ENCODE data around the gene PLEKHG3. TPM values are rescaled to one million over a fixed set of nuclear protein-coding genes. Genes with fewer than 3 reads are reported as not detected.

PLEKHG3 gene
- total and polyA plus RNA-seq, 2 of the 4 experiments (the other 2 are of a cell fraction): 8.2 to 8.4 TPM

DNA sequence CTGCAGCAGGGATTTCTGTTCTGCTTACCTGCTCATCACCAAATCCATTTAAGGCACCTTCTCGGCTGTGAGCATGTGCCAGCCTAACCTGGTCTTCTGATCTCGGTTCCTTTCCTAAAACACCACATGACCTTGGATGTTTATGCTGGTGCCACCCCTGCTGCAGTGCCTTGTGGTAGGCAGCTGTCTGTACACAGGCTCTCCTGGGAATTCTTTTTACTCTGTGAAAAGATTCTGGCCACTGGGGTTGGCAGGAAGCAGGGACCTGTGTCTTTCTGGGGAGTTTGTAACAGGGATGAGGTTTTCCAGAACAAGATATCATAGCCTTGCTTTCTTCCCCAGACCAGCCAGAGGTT, 10.4 kb upstream of the PLEKHG3 start:
- intact Hi-C loops (cut with micrococcal nuclease): no loop called here
- H4K20me1 ChIP-seq (ENCODE audit: insufficient read depth, low read length): no peaks in the 10 kb centered on the region
- dilution Hi-C loops (cut with HindIII; ENCODE audit: low sequenced_read_pairs, unreplicated experiment): no loop called here
- no peak overlapping the region for H3K14ac ChIP-seq (replicated peaks; ENCODE audit: low read depth, low read length)
- DNase-seq (no peak), ATAC-seq (ENCODE audit: low read depth) (no peak)
- no peak overlapping the region for H3K23ac ChIP-seq (ENCODE audit: low read depth, low read length)
- H2AFZ ChIP-seq (replicated peaks; ENCODE audit: low read length, poor library complexity): no peak overlapping the region
- BruUV-seq (replicated peaks): no TSS peak
- H3K18ac ChIP-seq (ENCODE audit: low read depth, low read length): no peak overlapping the region
- H2BK5ac ChIP-seq (ENCODE audit: low read depth, low read length, poor library complexity, severe bottlenecking): no peak overlapping the region
- H2BK120ac ChIP-seq (ENCODE audit: low read depth, low read length): no peak overlapping the region
- no peaks in the 10 kb centered on the region for H3K9me3 ChIP-seq (ENCODE audit: control insufficient read depth, insufficient read depth, low read length)
- H3K9me1 ChIP-seq (ENCODE audit: insufficient read depth, low read length): no peaks in the 10 kb centered on the region
- no peaks in the 10 kb centered on the region for H3K36me3 ChIP-seq (ENCODE audit: control insufficient read depth, insufficient read depth, low read length)
- H2AK5ac ChIP-seq (ENCODE audit: low read depth, low read length): no peak overlapping the region
- no peak overlapping the region for H2AK9ac ChIP-seq (replicated peaks; ENCODE audit: low read depth, low read length, poor library complexity)
- H3K27ac ChIP-seq (ENCODE audit: insufficient read depth, low read length): no peak overlapping the region
- H3K4me1 ChIP-seq (ENCODE audit: control insufficient read depth, insufficient read depth, low read length): no peaks in the 10 kb centered on the region
- no peak overlapping the region for H3K9ac ChIP-seq (ENCODE audit: low read depth, low read length)
- H3K27me3 ChIP-seq (ENCODE audit: control insufficient read depth, insufficient read depth, low read length): peaks cover 68% of the 10 kb centered on the region
- no peak overlapping the region for H4K8ac ChIP-seq (ENCODE audit: low read depth in 2 of 2, low read length in 2 of 2)
- 60% methylated on average over 1 of the region's 2 CpGs; no CpG with 5 or more reads in 1 of the 2 experiments for WGBS, 2 experiments (ENCODE audit: extremely low coverage in 2 of 2, insufficient read length in 1 of 2)
- H3K79me1 ChIP-seq (ENCODE audit: low read depth in 1 of 2, low read length in 2 of 2): no peaks in the 10 kb centered on the region
- ChIA-PET CTCF (no interaction called here), POLR2A (ENCODE audit: unreplicated experiment) (no interaction called here)
- no peak overlapping the region for H3K56ac ChIP-seq (ENCODE audit: extremely low read depth, insufficient read depth, low read length)
- no peak overlapping the region for H3K4ac ChIP-seq (ENCODE audit: low read depth, low read length)
- H2BK15ac ChIP-seq (ENCODE audit: low read depth, low read length): no peak overlapping the region
- no peak overlapping the region for H4K5ac ChIP-seq (ENCODE audit: low read depth, low read length)
- in situ Hi-C loops (cut with MboI; ENCODE audit: low sequenced_read_pairs): no loop called here
- no peak overlapping the region for H2BK20ac ChIP-seq (ENCODE audit: low read depth, low read length)
- TF ChIP-seq, protein P1, sequence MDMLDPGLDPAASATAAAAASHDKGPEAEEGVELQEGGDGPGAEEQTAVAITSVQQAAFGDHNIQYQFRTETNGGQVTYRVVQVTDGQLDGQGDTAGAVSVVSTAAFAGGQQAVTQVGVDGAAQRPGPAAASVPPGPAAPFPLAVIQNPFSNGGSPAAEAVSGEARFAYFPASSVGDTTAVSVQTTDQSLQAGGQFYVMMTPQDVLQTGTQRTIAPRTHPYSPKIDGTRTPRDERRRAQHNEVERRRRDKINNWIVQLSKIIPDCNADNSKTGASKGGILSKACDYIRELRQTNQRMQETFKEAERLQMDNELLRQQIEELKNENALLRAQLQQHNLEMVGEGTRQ (IDR thresholded peaks at IDR 0.05; ENCODE audit: low read depth, low read length): no peak
- TF ChIP-seq CEBPB (IDR thresholded peaks at IDR 0.05; ENCODE audit: low read depth, low read length) (no peak), BHLHE40 (IDR thresholded peaks at IDR 0.05; ENCODE audit: low read depth, low read length) (no peak), MAFK (IDR thresholded peaks at IDR 0.05; ENCODE audit: low read depth, low read length) (no peak), MAZ (IDR thresholded peaks at IDR 0.05; ENCODE audit: borderline replicate concordance, low read depth, low read length) (no peak), POLR2A (IDR thresholded peaks at IDR 0.05; ENCODE audit: low read depth, low read length) (no peak), MXI1 (IDR thresholded peaks at IDR 0.05; ENCODE audit: borderline replicate concordance, low read depth, low read length) (no peak)
- H3K4me3 ChIP-seq (ENCODE audit: insufficient read depth, low read depth, low read length): no peak overlapping the region
- no peak overlapping the region for H4K91ac ChIP-seq (ENCODE audit: insufficient read depth, low read depth, low read length)
- H3K4me2 ChIP-seq (ENCODE audit: low read depth, low read length): no peak overlapping the region
